ENCODE data around the gene FHIT.

The FHIT gene

DNA sequence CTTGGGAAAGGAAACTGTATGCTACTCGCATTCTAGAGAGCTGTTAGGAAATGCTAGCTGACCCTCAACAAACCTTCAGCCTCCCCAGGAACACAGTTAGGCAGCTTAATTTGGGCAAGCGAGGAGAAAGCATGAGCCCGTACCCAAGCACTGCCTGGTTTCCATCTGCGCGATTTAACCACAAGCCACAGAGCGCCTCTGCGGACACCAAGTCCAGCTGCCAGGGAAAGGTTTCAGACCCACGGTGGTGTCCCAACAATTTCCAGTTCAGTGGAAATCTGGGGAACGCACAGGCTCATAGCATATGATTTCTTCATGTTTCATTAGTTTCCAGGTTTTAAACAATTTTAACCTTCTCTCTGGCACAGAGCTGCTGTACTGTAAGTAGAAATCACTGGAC lies 617.6 kb downstream of the FHIT start:
- DNase-seq (ENCODE audit: low read depth in 2 of 2) = no peak

GRCh38 chr3:60631509-60631908 lies 619.7 kb downstream of the FHIT start:
- no peak for DNase-seq (ENCODE audit: low read depth in 2 of 2)

DNA sequence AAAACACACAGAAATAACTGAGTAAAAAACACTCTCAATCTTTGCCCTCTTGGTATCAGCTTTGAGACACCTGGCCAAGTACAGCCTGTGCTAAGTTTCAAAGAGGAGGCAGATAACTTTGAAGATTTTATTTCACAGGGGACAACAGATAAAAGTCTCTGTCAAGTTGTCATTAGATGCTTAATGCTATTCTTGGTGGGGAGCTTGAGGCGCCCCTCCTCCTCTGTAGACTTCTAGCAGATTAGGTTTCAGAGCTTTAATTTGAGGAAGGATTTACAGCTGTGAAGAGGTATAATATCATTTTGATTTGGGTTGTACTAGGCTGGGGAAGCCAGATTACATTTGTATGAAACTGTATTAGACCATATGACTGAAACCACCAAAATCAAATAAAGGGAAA lies 620.3 kb downstream of the FHIT start:
- no peak for DNase-seq (ENCODE audit: low read depth in 2 of 2)

DNA sequence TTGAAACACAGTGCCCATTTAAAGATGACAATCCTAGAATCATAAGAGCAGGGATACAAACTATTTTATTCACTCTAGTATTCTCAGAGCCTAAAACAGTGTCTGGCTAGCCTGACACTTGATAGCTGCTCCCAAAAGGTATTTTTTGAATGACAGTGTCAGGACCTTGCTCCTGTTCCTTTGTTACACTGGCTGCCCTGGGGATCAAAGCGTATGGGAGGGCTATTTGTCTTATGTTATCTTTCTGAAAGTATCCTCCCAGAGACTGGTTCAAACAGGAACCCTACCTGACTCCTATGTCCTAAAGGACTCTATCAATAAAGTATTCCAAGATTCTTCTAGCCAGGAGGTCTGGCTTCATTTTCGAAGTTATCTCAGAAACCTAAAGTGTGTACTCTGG lies 621.4 kb downstream of the FHIT start:
- DNase-seq (ENCODE audit: low read depth in 2 of 2) = no peak

DNA sequence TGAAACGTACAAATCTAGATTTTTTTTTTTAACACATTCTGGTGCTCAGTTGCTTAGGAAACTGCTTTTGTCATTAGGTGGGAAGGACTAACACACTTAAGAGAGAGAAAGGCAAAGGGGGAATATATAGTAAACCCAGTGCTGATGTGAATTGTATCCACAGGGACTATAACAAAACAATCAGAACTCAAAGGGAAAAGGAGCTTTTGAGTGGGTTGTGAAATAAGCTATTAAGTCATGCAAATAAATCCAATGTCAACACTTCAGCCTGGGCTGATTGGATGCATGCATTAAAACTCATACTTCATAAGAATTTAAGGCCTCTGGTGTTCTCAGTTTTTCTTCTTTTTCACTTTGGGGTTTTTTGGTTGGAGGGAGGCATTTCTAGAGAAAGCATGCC lies 628.9 kb downstream of the FHIT start:
- DNase-seq (ENCODE audit: low read depth in 2 of 2) = no peak

DNA sequence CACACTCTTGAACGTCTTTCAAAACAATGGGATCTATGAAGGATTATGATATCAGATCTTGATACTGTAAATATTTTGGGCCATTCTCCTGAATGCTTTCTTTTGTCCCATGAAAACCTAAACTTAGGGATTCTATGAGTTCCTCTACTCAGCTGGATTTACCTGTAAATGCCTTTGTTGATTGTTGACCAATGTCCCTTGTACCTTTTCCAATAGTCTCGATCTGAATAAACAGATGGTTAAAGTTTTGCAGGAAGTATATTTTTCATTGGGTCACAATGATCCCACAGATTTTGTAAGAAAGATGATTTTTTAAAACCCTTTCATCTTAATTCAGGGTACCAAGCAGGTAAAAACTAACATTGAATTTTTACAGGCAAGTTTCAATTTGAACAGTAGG lies 634.1 kb downstream of the FHIT start:
- no peak for DNase-seq (ENCODE audit: low read depth in 2 of 2)

DNA sequence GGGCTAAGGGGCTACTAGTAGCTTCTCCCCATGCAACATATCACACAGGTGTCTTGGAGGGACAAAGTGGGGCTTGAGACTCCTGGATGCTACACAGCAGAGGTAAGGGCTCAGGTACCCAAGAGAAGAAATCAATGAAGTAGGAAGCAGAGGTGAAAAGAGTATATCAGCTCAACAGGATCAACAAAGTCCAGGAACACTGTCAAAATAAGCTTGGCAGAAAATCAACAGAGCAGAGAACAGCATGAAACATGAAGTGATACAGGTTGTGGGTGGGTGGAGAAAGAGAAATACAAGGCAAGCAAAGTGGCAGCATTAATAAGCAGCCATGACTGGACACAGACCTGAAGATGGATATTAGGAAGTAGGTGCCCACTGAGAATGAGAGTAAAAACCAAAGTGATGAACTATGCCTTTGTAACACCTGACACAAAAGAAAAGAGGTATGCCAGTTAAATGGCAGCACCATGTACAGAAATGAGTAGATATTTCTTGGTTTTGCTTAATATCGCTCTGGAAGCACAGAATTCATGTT lies 637.4 kb downstream of the FHIT start:
- DNase-seq (ENCODE audit: low read depth in 2 of 2) = no peak

DNA sequence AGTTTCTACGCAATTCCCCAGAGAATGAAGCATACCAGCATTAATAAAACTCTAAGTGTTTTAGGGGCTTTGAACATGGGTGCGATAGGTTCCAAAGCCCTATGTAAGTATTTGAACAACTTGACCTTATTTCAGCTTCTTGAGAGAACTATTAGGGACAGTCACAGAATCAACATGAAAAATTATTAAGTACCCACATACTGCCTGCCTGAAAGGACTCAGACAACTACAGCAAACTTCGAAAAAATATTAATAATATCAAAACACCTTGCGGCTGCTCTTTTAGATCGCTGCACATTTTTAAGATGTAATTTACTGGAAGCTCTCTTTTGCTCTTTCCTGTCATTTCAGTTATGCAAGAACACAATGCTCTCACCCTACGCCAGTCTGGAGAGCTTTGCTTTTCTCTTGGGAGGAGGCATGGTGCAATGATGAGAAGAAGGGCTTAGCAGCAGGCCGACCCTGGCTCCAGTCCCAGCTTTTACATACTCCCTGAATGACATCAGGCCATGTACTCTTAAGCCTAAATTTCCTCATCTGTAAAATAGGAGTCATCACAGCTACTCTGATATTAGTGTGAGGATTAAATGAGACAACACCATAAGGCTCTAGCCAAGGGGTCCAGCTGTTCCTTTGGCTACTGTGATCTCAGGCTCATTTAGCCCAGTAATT lies 640.7 kb downstream of the FHIT start:
- no peak for DNase-seq (ENCODE audit: low read depth in 2 of 2)

DNA sequence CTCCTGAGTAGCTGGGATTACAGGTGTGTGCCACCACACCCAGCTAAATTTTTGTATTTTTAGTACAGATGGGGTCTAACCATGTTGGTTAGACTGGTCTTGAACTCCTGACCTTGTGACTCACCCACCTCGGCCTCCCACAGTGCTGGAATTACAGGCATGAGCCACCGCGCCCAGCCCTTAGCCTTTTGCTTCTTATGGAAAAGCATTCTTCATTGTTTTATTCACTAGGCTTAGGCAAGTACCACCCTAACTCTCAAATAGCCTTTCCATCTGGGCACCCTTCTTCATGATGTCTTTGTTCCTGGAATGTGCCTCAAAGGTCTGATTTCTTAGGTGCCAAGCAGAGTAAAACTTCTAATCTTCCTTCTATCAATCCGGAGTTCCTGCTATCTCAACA lies 641.8 kb downstream of the FHIT start:
- DNase-seq (ENCODE audit: low read depth in 2 of 2) = no peak

GRCh38 chr3:60603860-60604259 lies 647.4 kb downstream of the FHIT start:
- no peak for DNase-seq (ENCODE audit: low read depth in 2 of 2)

GRCh38 chr3:60600848-60601247 lies 650.4 kb downstream of the FHIT start:
- no peak for DNase-seq (ENCODE audit: low read depth in 2 of 2)

- DNase-seq (ENCODE audit: low read depth in 2 of 2) = no peak
These were observed 651.7 kb downstream of the FHIT start for GRCh38 chr3:60599586-60599985.

DNA sequence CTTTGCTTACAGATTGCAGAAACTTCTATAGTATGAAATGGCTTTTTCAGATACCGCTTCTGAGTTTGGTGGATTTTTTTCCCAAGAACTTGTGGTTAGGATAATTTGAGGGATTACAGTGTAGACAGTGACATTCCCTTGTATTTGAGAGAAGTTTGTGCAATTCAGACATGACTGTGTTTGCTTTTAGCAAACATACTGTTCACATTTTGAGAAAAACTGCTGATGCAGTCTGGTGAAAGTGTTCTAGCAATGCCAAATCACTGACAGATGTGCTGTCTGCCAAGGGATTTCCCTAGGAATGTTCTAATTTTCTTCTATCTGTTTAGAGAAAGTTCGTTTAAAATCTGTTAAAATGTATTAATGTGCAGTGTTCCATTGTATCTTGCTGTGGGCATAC lies 652.6 kb downstream of the FHIT start:
- no peak for DNase-seq (ENCODE audit: low read depth in 2 of 2)

DNA sequence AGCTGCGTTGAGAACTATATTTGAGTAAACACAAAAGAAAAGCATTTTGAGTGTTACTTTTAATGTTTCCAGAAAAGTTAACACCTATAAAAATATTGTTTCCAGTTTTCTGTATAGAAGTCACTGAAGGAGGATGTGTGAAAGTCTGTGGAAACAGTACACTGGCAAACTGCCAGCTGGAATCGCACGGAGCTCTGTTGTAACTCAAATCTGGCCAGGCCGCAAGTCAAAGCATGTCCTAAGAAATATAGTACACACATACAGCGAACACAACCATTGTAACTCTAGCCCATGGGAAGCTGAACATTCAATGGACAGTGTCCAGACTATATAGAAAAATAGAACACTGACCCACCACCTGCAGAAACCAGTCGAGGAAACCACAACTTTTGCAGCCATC lies 657.2 kb downstream of the FHIT start:
- DNase-seq (ENCODE audit: low read depth in 2 of 2) = no peak

GRCh38 chr3:60591267-60591666 lies 660.0 kb downstream of the FHIT start:
- DNase-seq (ENCODE audit: low read depth in 2 of 2) = no peak

DNA sequence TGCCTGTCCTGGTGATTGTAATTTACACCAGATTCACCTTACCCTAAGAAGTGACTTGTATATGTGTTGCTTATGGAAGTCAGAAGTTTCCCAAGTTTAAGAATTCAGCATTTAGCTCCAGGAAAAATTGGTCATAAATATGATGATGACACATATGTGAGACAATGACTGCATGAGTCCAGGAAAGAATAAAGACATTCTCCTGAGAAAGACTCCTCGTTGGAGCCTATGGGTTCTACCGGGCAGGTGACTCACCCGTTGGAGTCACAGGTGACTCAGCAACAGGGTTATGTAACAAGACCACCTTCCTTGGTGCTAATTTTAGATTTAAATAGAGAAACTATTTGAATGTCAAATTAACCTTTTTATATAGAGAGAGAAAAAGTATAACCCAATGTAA lies 662.4 kb downstream of the FHIT start:
- no peak for DNase-seq (ENCODE audit: low read depth in 2 of 2)

GRCh38 chr3:60585918-60586317 lies 665.3 kb downstream of the FHIT start:
- DNase-seq (ENCODE audit: low read depth in 2 of 2) = no peak

DNA sequence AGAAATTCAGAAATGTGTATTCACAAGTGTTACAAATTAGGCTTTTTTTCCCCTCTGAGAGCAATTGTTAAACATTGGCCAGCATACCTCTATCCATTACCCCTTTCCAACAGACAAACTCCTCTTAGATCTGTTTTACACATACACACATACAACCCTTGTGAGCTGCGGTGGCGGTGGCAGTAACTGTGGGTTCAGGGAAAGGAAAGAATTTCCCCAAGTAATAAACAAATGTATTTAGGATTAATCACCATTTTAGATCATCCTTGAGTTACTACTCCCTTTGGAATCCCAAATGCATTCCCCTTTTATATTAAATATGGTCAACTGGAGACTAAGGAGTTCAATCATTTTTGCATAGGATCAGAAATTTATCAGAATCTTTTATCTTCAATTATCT lies 667.0 kb downstream of the FHIT start:
- DNase-seq (ENCODE audit: low read depth in 2 of 2) = no peak

- DNase-seq (ENCODE audit: low read depth in 2 of 2) = no peak
These were observed 669.0 kb downstream of the FHIT start for GRCh38 chr3:60582288-60582687.

GRCh38 chr3:60580809-60581208 lies 670.4 kb downstream of the FHIT start:
- no peak for DNase-seq (ENCODE audit: low read depth in 2 of 2)

DNA sequence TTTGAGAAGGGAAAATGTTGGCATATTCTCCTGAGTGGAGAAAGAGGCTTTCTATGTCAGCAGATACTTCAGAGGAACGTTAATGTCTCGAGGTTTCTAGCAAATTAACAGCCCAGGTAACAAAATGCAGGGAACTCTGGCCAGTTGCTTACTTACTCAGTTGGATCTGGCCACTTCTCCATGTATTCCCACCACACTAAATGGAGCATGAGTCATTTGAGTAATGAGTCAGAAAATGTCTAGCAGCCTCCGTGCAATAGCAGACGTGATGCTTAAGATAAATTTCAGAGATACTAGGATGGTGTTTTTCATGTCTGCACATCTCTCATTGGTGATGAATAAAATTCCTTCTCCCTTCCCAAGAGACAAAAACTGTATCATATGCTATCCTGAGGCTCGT lies 671.5 kb downstream of the FHIT start:
- DNase-seq (ENCODE audit: low read depth in 2 of 2) = no peak

GRCh38 chr3:60578936-60579335 lies 672.3 kb downstream of the FHIT start:
- DNase-seq (ENCODE audit: low read depth in 2 of 2) = no peak

GRCh38 chr3:60577601-60578000 lies 673.7 kb downstream of the FHIT start:
- no peak for DNase-seq (ENCODE audit: low read depth in 2 of 2)

DNA sequence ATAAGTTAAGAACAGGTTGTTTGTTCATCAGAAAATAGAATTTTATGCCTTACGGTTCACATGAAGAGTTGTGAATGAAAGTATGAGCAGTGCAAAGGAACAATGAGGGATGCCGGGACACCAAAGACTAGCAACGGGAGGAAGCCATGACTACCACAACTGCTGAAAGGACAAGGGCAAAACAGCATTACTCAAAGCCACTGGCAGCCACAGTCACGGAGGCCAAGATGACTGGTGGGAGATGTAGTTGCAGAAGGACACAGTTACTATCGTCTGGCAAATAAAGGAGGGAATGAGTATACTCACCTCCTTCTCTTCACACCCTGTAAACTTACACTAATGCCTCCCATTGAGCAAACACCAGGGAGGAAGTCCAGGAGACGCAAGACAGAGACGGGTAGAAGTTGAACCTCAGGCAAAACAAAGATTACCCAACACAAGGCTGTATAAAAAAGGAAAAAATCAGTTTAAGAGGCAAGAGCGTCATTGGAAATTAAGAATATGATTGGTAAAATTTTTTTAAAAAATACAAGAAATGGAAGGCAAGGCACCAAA lies 675.5 kb downstream of the FHIT start:
- DNase-seq (ENCODE audit: low read depth in 2 of 2) = no peak
